Omental fat pad (tissue), 4 donors: ENCODE measurements around the gene DNAJB14. TPM values are rescaled to one million over a fixed set of nuclear protein-coding genes. Genes with fewer than 3 reads are reported as not detected.

Experiments used
- ATAC-seq: fragments of 150-250 bp; one replicate; pipeline ENCODE4 v1.9.1; 2016; ENCODE audit warnings: mild to moderate bottlenecking, moderate library complexity; ENCODE audit not compliant: low FRiP score
- DNase-seq: peaks from one replicate; pipeline ENCODE4 v3.0.0-alpha.2; 2019; ENCODE audit warnings: low spot score
- total RNA-seq, 4 donors: library from RNA; depleted of rRNA; stranded (reverse); fragments of >200 nt; gene quantifications; one replicate each; pipeline ENCODE4 v1.1.0, GENCODE V29; 2016
- TF ChIP-seq, protein P1 (sequence below), 3 donors: fragments of 450-650 bp; IDR thresholded peaks; one replicate each; pipeline ENCODE4 v1.5.1; 2016 to 2017; ENCODE audit warnings: antibody characterized with exemption in 3 of 3, mild to moderate bottlenecking in 3 of 3, moderate library complexity in 2 of 3

The DNAJB14 gene
- total RNA-seq, 4 donors from 2014 or later: 27.7 to 45.2 (median 32.6) TPM

DNA sequence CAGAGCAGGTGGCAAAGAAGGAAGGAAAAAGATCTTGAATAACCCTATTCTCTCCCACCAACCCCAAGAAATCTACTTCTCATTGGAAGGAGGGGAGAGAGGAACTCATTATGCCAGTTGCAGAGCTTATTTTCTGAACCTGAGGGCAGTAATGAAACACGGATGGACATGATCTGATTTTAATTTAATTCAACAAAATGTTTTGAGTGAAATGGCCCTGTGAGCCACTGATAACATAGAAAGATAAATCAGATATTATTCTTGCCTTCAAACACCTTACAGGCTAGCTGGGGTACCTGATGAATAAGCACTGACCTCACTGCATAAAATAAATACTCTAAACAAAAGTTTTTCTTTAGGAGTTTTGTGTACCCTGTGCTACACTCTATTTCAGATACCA is 99.5 kb downstream of the DNAJB14 start:
- no peak for DNase-seq
- ATAC-seq: no peak

More for the DNA sequence above, 99.5 kb downstream of the DNAJB14 start:
- TF ChIP-seq, protein P1, sequence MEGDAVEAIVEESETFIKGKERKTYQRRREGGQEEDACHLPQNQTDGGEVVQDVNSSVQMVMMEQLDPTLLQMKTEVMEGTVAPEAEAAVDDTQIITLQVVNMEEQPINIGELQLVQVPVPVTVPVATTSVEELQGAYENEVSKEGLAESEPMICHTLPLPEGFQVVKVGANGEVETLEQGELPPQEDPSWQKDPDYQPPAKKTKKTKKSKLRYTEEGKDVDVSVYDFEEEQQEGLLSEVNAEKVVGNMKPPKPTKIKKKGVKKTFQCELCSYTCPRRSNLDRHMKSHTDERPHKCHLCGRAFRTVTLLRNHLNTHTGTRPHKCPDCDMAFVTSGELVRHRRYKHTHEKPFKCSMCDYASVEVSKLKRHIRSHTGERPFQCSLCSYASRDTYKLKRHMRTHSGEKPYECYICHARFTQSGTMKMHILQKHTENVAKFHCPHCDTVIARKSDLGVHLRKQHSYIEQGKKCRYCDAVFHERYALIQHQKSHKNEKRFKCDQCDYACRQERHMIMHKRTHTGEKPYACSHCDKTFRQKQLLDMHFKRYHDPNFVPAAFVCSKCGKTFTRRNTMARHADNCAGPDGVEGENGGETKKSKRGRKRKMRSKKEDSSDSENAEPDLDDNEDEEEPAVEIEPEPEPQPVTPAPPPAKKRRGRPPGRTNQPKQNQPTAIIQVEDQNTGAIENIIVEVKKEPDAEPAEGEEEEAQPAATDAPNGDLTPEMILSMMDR (IDR thresholded peaks at IDR 0.05): no peak

Other genes starting within 250 kb of the DNAJB14 start
- gene DAPP1, start 129.8 kb downstream of the DNAJB14 start, total RNA-seq: 1 to 10 TPM; 1.6 to 6.1 (median 4.2) TPM
- 10 to 100 TPM; 41.3 to 48.9 (median 43.6) TPM for gene LAMTOR3, start 52.2 kb downstream of the DNAJB14 start, total RNA-seq
- gene H2AZ1, start 3.7 kb upstream of the DNAJB14 start, total RNA-seq: 100 to 1,000 TPM in 3 of 4 donors, 10 to 100 TPM in 1; 99.0 to 177 (median 129) TPM
- 1 to 10 TPM; 1.5 to 3.2 (median 2.5) TPM for gene DDIT4L, start 243.8 kb upstream of the DNAJB14 start, total RNA-seq